ENCODE measurements around the gene GPR157.
"Not testable (repeated sequence)": the region's sequence is repeated elsewhere in the genome, so short reads cannot be mapped to it uniquely, and the experiment has no call there.

Gene GPR157

DNA sequence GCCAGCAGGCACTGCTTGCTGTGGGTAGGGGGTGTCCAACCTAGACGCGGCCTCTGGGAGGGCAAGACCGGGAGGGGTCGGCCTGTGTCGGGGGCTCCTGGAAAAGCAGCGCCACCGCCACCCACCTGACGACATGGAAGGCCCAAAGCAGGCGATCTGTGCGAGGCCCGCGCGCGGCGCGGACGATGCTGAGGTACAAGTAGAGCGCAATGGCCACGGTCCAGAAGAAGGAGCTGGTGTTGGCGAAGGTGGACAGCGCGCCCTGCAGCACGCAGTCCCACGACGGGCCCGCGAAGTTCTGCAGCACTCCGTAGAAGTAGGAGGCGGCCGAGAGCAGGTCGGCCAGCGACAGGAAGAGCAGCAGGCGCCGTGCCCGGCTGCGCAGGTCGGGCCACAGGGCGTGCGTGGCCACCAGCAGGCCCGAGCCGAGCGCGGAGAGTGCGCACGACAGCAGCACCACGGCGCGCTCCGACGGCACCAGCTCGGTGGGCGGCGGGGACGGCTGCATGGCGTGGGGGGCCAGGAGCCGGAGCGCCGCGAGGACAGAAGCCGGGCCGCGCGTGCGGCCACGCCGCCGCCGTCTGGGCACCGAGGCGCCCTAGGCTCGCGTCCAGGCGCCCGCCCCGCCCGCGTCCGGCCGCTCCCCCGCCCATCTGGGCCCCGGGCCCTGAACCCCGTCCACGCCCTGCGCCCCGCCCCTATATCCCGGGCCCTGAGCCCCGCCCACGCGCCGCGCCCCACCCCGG is at the start of gene GPR157:
Gene GPR157, minus strand, starts transcription at position 583 of the 746 bp plus-strand sequence. Its CDS starts 75 bp downstream, at position 508.
- peak; percentile 80 for DNase-seq

- DNase-seq, result no peak
Observed at GRCh38 chr1:9174762-9175161, 45.9 kb upstream of the GPR157 start.

GRCh38 chr1:9174243-9174642 is 45.3 kb upstream of the GPR157 start:
- no peak for DNase-seq

DNA sequence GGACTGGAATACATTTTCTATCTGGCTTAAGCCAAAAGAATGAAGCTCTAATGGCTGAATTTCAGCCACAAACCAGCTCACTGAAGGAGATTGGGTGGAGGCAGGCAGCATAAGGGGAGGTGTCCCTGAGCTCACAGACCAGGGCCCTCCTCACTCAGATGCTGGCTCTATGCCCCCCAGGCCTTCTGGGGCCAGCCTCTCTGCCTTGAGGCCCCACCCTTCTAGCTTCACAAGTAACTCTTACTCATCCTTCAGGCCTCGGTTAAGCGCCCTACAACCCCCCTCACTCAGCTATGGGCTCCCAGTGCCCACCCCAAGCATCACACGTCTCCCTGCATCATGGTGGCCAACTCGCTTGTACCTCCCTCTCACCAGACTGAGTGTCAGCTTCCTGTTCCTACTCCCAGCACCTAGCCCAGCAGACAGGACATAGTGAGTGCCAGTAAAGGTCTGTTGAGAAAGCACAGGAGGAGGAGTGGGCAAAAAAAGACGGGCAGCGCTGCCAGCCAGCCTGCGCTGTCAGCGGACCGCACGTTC is 40.8 kb upstream of the GPR157 start:
- no peak for DNase-seq

- no peak for DNase-seq
Observed at GRCh38 chr1:9167638-9168037, 38.7 kb upstream of the GPR157 start.

DNA sequence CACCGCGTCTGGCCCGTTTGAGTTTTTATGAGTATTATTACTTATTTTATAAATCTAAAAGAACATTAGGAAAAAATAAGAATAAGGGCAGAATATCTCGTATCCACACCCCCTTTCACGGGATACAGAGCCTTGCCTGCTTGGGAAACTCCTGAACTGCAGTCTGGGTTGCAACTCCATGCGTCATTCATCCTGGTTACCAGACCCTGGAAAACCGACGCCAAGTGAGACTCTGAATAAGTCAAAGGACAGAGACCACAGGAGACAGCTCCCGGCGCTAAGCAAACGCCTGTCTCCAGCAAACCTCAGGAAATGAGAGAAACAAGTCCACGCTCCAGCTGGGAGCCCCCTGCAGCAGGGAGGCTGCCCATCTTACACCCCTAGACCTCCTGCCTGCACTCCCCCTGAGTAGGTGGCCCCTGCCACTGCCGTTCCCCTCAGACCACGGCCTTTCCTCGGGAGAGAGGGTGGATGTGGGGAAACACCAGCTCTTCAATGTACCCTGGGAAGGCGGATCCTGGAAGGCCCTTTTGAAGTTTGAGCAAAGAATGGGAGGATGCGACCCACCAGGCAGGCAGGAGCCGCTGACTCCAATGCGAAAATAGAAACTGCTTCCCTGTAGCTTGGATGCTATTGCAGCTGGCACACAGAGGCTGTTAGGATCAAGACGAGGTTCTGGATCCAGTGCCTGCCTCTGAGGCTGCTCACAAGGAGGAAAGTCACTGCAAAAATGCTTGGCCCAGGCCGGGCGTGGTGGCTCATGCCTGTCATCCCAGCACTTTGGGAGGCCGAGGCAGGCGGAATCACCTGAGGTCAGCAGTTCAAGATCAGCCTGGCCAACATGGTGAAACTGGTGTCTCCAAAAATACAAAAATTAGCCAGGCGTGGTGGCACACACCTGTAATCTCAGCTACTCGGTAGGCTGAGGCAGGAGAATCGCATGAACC is 37.7 kb upstream of the GPR157 start:
- no peak for DNase-seq

- no peak for DNase-seq
Observed at GRCh38 chr1:9165396-9165795, 36.5 kb upstream of the GPR157 start.

DNA sequence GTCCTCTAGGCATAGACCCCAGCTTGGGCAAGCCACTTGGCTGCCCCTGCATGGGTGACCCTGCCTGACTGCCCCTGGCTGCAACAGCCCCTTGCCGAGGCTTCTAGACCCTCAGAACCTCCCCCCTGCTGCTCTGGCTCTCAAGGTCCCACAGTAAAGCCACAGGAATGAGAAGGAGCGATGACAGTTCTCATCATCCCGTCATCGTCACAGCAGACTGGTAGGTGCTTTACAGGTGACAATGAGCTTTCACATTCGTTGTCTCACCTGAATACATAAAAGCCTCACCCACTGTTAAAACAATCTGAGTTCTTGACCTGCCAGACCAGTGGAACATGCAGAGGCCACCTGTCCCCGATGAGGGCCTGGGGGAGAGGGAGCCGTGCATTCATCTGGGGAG is 36.0 kb upstream of the GPR157 start:
- no peak for DNase-seq

- DNase-seq, result no peak
Observed at GRCh38 chr1:9164532-9164900, 35.6 kb upstream of the GPR157 start.

DNA sequence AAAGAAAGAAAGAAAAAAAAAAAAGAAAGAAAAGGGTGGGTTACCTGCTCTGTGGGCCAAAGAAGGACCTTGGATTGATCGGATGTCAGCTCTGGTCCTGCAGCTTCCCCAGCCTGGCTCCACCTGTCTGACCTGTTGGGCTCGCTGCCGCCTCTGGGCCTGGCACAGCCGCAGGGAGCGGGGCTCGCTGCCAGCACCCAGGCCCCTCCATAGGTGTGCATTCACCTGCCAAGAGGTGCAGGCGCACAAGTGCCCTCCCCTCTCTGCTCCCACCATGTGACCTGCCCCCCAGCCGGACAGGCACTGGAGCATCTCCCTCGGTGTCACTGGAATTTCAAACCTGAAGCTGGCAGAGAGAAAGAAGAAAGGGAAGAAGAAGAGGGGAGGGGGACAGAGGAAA is 33.1 kb upstream of the GPR157 start:
- no peak for DNase-seq

- no peak for DNase-seq
Observed at GRCh38 chr1:9161342-9161741, 32.4 kb upstream of the GPR157 start.

DNA sequence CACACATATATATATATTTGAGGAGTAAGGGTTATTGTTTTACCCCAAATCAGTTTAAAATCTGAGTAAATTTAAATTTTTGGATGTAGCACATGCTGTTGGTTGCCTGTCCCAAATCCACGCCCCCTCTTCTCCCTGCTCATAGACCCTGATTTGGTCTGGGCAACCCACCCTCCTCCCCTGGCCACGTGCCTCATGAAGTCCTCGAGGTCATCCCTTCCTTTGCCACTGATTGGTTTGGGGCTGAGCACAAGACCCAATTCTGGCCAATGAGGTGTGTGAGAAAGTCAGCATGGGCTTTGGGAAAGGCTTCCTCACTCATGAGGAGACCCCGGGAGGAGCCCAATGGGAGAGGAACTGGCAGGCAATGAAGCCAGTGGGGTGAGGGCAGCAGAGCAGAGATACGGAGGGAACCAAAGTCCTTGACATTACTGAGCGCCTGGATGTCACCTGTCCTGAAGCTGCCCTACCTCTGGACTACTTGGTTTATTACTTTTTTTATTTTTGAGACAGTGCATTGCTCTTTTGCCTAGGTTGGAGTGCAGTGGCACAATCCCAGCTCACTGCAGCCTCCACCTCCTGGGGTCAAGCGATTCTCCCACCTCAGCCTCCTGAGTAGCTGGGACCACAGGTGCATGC is 31.3 kb upstream of the GPR157 start:
- DNase-seq, result no peak

DNA sequence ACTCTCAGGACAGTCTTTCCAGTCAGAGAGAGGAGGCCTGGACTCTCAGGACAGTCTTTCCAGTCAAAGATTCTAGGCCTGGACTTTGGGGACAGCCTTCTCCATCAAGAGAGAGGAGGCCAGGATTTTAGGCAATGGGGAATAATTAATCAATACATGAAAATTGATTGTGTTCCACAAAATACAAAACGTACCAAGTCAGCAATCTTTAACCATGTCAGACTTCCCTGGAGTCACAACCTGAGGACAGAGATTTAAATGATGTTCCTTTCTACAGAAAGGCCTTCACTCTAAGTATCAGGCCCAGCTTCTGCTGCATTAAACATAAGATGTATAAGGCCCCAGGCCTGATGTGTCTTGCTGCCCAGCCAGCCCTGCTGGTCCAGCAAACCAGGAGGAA is 27.0 kb upstream of the GPR157 start:
- DNase-seq, result no peak

- not testable (repeated sequence) for DNase-seq
Observed at GRCh38 chr1:9155405-9155804, 26.5 kb upstream of the GPR157 start.

DNA sequence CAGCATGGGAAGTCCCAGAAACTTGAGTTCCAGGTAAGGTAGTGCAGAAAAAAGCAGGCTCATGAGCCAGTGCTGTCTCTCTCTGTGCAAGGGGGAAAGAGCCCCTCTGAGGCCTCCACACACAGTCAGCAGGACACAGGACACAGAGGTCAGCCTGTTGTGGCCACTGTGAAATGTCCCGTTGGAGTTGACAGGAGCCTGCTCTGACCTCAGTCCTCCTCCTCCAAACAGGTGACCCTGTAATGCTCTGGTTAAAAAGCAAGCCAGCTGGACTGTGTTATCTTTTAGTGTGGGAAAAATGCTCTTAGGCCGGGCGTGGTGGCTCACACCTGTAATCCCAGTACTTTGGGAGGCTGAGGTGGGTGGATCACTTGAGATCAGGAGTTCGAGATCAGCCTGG is 24.2 kb upstream of the GPR157 start:
- DNase-seq, result no peak

GRCh38 chr1:9152535-9152934 is 23.6 kb upstream of the GPR157 start:
- no peak for DNase-seq

- peak; percentile 73 for DNase-seq
Observed at GRCh38 chr1:9151328-9151860, 22.5 kb upstream of the GPR157 start.

DNA sequence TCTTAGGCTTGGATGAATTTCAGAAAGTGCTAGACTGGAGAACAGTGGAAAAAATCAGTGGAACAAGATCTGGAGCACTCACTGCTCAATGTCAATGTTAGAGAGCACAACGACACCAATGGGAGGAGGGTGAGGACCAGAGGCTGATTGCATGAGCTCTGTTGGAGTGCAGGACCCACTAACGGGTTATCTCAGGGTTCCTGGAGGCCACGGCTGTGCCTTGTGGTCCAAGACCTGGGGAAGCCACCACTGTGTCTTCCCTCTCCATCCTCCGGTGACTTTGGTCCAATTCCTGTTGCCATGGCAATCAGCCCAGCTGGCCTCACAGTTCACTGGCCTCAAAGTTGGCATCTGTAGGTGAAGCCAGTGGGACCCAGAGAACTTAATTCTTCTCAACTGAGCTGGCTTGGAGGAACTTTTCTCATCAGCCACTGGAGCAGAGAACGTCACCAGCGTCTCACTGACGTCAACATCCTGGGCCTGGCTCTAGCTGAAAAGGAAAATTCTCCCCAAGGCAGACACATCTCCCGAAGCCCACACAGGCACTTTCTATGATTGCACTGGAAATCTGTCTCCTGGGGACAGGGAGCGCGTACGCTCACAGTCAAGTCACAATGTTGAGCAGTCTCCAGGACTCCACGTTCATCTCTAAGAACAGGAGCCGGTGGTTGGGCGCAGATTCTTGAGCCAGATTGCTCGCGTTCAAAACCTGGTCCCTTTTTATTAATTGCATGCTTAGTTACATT is 21.9 kb upstream of the GPR157 start:
- peak; percentile 67 for DNase-seq

GRCh38 chr1:9149837-9150581 is 21.1 kb upstream of the GPR157 start:
- DNase-seq, result no peak

- no peak for DNase-seq
Observed at GRCh38 chr1:9149151-9149550, 20.2 kb upstream of the GPR157 start.

- no peak for DNase-seq
Observed at GRCh38 chr1:9146156-9146555, 17.3 kb upstream of the GPR157 start.

- DNase-seq, result no peak
Observed at GRCh38 chr1:9145714-9146113, 16.8 kb upstream of the GPR157 start.
